HT-29 (cell line): ENCODE data around the gene LCE3B. TPM values are rescaled to one million over a fixed set of nuclear protein-coding genes. Genes with fewer than 3 reads are reported as not detected.

Experiments
- DNase-seq: peaks from one replicate; pipeline ENCODE4 v3.0.0-alpha.2; 2015; ENCODE audit warnings: low spot score
- small RNA-seq: library from RNA; depleted of rRNA; stranded (forward); fragments of <200 nt; gene quantifications from one replicate; pipeline ENCODE3, GENCODE V24; 2014
- total RNA-seq: library from RNA; depleted of rRNA; stranded (reverse); fragments of >200 nt; shearing (Covaris generic); gene quantifications from 2 replicates; pipeline ENCODE4 v1.2.3, GENCODE V29; 2014; rRNA removed

LCE3B gene
- total RNA-seq, 1 experiment from 2014 or later: not detected

DNA sequence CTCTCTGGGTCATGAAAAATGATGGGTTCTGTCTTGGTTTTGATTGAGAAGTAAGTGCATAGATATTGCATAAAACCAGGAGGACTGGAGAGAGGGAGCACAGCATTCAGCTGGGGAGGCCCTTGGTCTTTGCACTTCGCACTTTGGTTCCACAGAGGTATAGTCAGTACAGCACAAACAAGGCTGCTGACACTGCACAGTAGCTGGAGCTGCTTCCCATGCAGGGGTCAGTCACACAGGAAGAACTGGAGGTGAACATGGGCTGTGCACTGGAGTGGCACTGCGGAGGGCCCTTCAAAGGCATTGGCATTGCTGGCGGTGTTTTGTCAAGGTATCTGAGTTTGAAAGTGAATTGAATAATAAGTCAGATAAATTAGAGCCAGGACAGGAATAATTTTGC lies 45.0 kb downstream of the LCE3B start:
- DNase-seq: no peak

- no peak for DNase-seq
Observed at GRCh38 chr1:152663098-152663497, 49.5 kb downstream of the LCE3B start, which contains the start of gene LCE2D. LCE2D (plus strand) TSS chr1:152663380; CDS start chr1:152664106, 726 bp downstream.

Small RNAs within 50 kb of the gene (small RNA-seq; reads per million reads assigned to genes)
- gene LCE3A: not detected
- not detected for gene LCE3B

Other genes with a start within 250 kb of the LCE3B start
- not detected in 2 replicates for gene CRNN, start 199.5 kb upstream of the LCE3B start, total RNA-seq
- gene LCE5A, start 103.0 kb upstream of the LCE3B start, total RNA-seq: not detected in 2 replicates
- 0.15 TPM in 1 of 2 replicates, not detected in the other for gene CRCT1, start 99.3 kb upstream of the LCE3B start, total RNA-seq
- gene LCE3E, start 47.0 kb upstream of the LCE3B start, total RNA-seq: not detected in 2 replicates
- not detected in 2 replicates for gene LCE3D, start 33.3 kb upstream of the LCE3B start, total RNA-seq
- gene LCE3C, start 13.6 kb upstream of the LCE3B start, total RNA-seq: not detected in 2 replicates
- gene LCE3A, start 9.3 kb downstream of the LCE3B start, total RNA-seq: not detected in 2 replicates
- gene LCE2D, start 49.6 kb downstream of the LCE3B start, total RNA-seq: not detected in 2 replicates
- gene LCE2C, start 61.5 kb downstream of the LCE3B start, total RNA-seq: not detected in 2 replicates
- not detected in 2 replicates for gene LCE2B, start 72.3 kb downstream of the LCE3B start, total RNA-seq
- gene LCE2A, start 84.5 kb downstream of the LCE3B start, total RNA-seq: not detected in 2 replicates
- not detected in 2 replicates for gene LCE4A, start 94.3 kb downstream of the LCE3B start, total RNA-seq
- gene KPRP, start 144.2 kb downstream of the LCE3B start, total RNA-seq: not detected in 2 replicates
- not detected in 2 replicates for gene LCE1F, start 161.3 kb downstream of the LCE3B start, total RNA-seq
- 3.0 and 5.2 TPM in 2 replicates for gene LCE1E, start 172.4 kb downstream of the LCE3B start, total RNA-seq
- gene LCE1D, start 182.9 kb downstream of the LCE3B start, total RNA-seq: not detected in 2 replicates
- not detected in 2 replicates for gene LCE1C, start 192.8 kb downstream of the LCE3B start, total RNA-seq
- gene LCE1B, start 198.2 kb downstream of the LCE3B start, total RNA-seq: not detected in 2 replicates
- not detected in 2 replicates for gene LCE1A, start 213.7 kb downstream of the LCE3B start, total RNA-seq
- gene LCE6A, start 229.0 kb downstream of the LCE3B start, total RNA-seq: not detected in 2 replicates
- gene LCE7A, start 246.2 kb downstream of the LCE3B start, total RNA-seq: not detected in 2 replicates